Activated T-cell treated with anti-CD3 and anti-CD28 coated beads, Interleukin-2, amount 50 U/mL, for 48 hours (primary cell): Measurements from ENCODE around the gene ZNF341.
"Not testable (repeated sequence)": the region's sequence is repeated elsewhere in the genome, so short reads cannot be mapped to it uniquely, and the experiment has no call there.

Experiments
- DNase-seq, 2 experiments: peaks; one replicate each; pipeline ENCODE4 v3.0.0-alpha.2; 2020

Gene ZNF341

GRCh38 chr20:33732166-33732970 lies 572 bp downstream of the ZNF341 start:
- DNase-seq = peak; percentile 81 to 87

- DNase-seq = no peak
These were observed 2.1 kb downstream of the ZNF341 start for GRCh38 chr20:33733654-33734576.

DNA sequence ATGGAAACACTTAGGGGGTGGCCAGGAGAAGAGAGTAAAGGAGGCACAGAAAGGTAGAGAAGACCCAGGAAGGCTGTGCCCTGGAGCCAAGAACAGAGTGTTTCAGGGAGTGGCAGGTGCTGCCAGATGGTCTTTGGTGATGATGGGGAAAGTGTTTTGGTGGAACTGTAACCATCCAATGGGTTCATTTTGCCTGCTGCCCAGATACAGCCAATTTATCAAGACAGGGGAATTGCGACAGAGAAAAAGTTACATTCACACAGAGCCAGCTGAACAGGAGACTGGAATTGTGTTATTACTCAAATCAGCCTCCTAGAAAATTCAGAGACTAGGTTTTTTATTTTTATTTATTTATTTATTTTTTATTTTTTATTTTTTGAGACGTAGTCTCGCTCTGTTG lies 5.2 kb downstream of the ZNF341 start:
- DNase-seq = no peak

DNA sequence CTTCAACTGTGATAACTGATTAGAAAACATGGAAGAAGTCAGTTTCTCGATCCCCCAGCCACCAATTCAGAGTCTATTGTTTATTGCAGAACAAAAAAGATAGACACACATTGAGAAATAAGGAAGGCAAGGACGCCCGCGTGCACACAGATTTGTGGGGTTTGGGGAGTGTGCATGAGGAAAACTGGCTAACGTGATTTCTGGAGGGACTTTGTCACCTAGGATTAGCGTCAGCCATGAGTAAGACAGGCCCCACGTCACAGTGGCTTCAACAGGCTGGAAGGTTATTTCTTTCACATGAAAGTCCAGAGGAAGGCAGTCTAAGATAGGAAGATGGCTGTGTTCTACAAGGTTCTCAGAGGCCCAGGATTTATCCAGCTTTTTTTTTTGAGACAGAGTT lies 7.7 kb downstream of the ZNF341 start:
- no peak for DNase-seq

- no peak for DNase-seq
These were observed 8.4 kb downstream of the ZNF341 start for GRCh38 chr20:33740189-33740588.

GRCh38 chr20:33744181-33744580 lies 12.4 kb downstream of the ZNF341 start:
- DNase-seq = no peak

DNA sequence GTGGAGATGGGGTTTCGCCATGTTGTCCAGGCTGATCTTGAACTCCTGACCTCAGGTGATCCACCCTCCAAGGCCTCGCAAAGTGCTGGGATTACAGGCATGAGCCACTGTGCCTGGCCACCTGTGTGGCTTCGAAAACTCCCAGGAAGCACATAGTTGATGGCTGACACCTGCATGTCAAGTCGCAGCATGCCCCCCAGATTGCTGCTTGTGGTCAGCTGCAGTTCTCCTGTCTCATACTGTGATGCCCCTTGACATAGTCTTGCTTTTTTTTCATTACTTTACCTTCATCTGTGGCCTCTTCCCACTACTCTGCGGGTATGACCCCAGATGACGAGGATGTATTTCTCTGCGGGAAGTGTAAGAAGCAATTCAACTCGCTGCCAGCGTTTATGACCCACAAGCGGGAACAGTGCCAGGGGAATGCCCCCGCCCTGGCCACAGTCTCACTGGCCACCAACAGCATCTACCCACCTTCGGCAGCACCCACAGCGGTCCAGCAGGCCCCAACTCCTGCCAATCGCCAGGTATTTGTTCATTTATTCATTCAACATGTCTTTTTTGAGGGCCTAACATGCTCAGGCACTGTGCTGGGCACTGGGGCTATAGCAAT lies 13.1 kb downstream of the ZNF341 start:
- no peak for DNase-seq

DNA sequence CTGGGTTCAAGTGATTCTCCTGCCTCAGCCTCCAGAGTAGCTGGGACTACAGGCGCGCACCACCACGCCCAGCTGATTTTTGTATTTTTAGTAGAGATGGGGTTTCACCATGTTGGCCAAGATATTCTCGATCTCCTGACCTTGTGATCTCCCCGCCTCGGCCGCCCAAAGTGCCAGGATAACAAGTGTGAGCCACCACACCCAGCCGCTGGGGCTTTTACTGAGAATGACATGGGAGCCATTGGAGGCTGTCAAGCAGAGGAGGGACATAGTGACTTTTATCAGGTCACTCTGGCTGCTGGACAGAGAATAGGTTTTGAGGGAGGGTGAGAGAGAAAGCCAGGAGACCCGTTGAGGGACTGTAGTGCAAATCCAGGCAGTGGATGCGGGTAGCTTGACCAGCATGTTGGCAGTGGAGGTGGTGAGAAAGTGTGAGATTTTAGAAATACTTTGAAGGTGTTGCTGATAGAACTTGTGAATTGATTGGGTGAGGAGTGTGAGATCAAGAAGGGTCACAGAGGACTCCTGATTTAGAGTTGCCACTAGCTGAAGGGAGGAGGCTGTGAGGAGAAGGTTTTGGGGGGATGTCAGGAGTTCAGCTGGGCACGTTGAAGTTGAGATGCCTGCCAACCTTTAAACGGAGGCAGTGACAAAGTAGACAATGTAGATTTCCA lies 14.7 kb downstream of the ZNF341 start:
- DNase-seq = no peak

DNA sequence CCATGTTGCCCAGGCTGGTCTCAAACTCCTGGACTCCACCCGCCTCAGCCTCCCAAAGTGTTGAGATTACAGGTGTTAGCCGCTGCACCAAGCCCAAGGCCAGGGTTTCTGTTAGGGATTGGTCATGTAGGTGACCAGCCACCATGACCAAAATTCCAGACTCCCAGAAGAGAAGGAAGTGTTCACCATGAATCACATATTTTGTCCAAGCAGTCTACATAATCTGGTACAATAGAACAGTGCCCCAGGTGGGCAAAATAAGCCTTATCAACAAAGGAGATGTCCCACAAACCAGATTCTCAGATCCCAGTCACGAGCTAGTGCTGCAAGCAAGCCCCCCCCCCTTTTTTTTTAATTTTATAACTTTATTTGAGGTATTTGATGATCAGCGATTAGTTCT lies 20.0 kb downstream of the ZNF341 start:
- DNase-seq = no peak

DNA sequence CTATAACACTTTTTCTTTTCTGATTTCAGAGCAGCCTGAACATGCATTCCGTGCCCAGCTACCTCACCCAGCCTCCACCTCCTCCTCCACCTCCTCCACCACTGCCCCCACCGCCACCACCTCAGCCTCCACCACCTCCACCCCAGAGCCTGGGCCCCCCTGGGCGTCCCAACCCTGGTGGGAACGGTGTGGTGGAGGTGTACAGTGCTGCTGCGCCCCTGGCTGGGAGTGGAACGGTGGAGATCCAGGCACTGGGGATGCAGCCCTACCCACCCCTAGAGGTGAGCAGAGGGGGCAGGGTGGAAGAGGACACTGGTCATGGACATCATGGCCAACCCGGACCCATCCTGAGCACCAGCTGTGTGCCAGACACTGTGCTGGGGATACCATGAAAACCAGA lies 21.3 kb downstream of the ZNF341 start:
- DNase-seq = no peak

DNA sequence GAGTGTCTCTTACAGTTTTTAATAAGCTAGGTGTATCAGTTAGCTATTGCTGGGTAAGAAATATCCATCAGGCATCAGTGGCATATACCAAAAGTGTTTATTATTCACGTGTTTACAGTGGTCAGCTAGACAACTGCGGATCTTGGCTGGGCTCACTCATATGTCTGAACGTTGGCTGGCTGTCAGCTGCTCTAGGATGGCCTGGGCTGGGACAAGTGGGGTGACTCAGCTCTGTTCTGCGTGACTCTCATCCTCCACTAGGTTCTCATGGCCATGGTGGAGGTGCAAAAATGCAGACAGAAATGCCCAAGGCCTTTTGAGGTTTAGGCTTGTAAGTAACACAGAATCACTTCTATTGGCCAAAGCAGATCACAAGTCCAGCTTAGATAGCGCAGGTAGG lies 22.0 kb downstream of the ZNF341 start:
- no peak for DNase-seq

DNA sequence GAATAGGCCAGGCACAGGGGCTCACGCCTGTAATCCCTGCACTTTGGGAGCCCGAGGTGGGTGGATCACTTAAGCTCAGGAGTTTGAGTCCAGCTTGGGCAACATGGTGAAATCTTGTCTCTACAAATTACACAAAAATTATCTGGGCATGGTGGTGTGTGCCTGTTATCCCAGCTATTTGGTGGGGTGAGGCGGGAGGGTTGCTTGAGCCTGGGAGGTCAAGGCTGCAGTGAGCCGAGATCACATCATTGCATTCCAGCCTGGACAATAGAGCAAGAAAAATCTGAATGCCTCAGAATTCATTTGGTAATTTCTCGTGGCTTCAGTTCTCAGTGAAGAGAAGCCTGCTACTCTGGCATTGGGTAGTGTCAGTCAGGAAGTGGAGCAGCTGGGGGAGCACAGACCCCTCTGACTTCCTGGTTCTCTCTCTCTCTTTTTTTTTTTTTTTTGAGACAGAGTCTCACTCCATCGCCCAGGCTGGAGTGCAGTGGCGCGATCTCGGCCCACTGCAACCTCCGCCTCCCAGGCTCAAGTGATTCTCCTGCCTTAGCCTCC lies 24.2 kb downstream of the ZNF341 start:
- DNase-seq = not testable (repeated sequence)

GRCh38 chr20:33757046-33757445 lies 25.2 kb downstream of the ZNF341 start:
- DNase-seq = no peak

DNA sequence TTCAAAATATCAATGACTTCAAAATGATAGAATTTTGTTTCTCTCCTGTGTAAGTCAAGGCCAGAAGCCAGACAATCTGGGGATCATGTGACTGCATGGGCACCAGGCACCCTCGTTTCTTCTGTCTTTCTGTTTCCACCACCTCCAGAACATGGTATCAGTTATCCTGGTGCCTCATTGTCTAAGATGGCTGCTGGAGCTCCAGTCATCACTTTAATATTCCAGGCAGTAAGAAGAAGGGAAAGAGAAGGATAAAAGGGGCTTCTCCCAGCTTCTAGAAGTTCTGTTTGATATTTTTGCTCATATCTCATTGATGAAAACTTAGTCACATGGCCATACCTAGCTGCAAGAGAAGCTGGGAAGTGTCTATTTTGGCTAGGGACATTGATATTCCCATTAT lies 25.7 kb downstream of the ZNF341 start:
- DNase-seq = no peak

DNA sequence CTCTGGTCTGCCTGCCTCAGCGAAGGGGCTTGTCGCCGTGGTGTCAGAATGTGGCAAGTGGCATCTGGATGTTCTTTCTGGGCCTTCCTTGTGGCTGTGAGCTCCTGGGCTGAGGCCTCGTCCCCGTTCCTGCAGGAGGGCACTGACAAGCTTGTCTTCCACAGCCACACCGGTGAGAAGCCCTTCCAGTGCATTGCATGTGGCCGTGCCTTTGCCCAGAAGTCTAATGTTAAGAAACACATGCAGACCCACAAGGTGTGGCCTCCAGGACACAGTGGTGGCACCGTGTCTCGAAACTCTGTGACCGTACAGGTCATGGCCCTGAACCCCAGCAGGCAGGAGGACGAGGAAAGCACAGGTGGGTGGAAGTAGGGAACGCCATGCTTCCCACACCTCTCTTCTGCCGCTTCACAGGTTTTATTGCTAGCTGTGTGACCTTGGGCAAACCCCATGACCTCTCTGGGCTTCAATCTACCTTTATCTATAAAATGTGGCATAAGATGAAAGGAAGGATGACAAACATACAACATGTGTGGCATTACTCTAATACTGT lies 30.0 kb downstream of the ZNF341 start:
- DNase-seq = no peak

GRCh38 chr20:33765099-33765498 lies 33.3 kb downstream of the ZNF341 start:
- no peak for DNase-seq

- no peak for DNase-seq
These were observed 33.8 kb downstream of the ZNF341 start for GRCh38 chr20:33765592-33765991.

GRCh38 chr20:33766686-33767085 lies 34.9 kb downstream of the ZNF341 start:
- no peak for DNase-seq

GRCh38 chr20:33767777-33768138 lies 36.0 kb downstream of the ZNF341 start:
- no peak for DNase-seq

DNA sequence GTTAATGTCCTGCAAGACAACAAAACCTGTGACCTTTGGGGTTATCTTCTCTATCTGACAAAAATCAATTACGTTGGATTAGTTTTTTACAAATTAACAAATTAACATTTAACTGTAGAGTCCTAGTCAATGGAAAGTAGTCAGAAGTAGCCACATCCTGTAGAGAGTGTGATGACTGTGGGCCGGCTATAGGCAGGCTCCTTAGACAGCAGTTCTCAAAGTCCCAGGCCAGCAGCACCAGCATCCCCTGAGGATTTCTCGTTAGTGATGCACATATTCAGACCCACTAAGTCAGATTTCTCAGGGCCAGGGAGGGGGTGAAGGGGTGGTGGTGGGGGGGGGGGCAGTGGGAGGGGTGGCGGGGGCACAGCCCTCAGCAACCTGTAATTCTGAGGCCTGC lies 37.2 kb downstream of the ZNF341 start:
- DNase-seq = no peak

GRCh38 chr20:33770005-33770404 lies 38.2 kb downstream of the ZNF341 start:
- DNase-seq = no peak

DNA sequence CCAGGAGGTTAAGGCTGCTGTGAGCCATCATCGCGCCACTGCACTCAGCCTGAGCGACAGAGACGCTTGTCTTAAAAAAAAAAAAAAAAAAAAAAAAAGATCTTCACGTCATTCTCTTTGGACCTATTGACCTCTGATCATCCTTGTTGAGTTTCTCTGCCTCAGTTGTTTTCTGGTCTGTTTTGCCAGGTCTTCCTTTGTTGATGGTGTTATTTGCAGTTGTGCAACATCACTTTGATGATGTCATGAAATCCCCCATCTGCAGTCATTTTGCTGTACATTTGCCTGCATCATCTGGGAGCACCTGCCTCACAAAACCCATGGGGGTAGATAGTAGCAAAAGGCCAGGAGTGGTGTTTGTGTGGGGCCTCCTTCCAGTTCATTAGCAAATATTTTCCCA lies 40.1 kb downstream of the ZNF341 start:
- DNase-seq = no peak
